T-helper 2 cell treated with Interferon-gamma antibody and Interleukin-4, amounts not matched to agents 5 μg/mL and 100 μg/mL, for 36 hours (primary cell): Measurements from ENCODE around the gene KAT5.
"Not testable (repeated sequence)": the region's sequence is repeated elsewhere in the genome, so short reads cannot be mapped to it uniquely, and the experiment has no call there.

Experiments
- DNase-seq: peaks from one replicate; pipeline ENCODE4 v3.0.0; 2021; ENCODE audit warnings: low spot score
- H3K27ac Mint-ChIP-seq: one replicate; pipeline ENCODE4 v1.8.0; 2021; ENCODE audit warnings: mild to moderate bottlenecking, mixed read lengths
- H3K27me3 Mint-ChIP-seq: one replicate; pipeline ENCODE4 v1.8.0; 2021; ENCODE audit warnings: low read depth, mixed read lengths
- H3K36me3 Mint-ChIP-seq: one replicate; pipeline ENCODE4 v1.8.0; 2021; ENCODE audit warnings: low read depth, mixed read lengths
- H3K4me1 Mint-ChIP-seq: one replicate; pipeline ENCODE4 v1.8.0; 2021; ENCODE audit warnings: low read depth, mixed read lengths
- H3K4me3 Mint-ChIP-seq: one replicate; pipeline ENCODE4 v1.8.0; 2022; ENCODE audit warnings: mild to moderate bottlenecking, moderate library complexity, mixed read lengths
- H3K9me3 Mint-ChIP-seq: one replicate; pipeline ENCODE4 v1.8.0; 2021; ENCODE audit warnings: mixed read lengths

KAT5 gene

GRCh38 chr11:65716774-65717405 lies 4.8 kb downstream of the KAT5 start:
- Mint-ChIP-seq H3K27ac (no peak overlapping the region), H3K36me3 (peaks cover 68% of the 10 kb centered on the region), H3K4me3 (no peak overlapping the region), H3K27me3 (no peaks in the 10 kb centered on the region), H3K4me1 (peaks cover 30% of the 10 kb centered on the region), H3K9me3 (no peaks in the 10 kb centered on the region)
- DNase-seq = no peak

DNA sequence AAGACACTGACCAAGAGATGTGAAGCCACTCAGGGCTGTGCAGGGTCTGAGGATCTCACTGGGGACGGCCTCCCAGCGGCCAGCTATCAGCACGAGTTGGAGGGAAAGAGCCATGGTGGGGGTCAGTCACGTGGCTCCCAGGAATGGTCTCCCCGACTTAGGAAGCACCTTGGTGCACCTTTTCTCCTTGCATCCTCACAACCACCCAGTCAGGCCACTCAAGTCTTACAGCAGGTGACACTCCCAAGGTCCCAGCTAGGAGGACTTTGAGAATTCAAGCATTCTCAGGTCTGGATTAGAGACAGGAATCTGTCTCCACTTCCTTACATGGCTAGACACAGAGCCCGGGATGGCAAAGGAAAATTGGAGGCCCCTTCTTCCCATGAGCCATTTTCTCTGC lies 5.9 kb downstream of the KAT5 start:
- H3K4me3 Mint-ChIP-seq = peak overlapping the region; percentile 24
- H3K27me3 Mint-ChIP-seq = no peaks in the 10 kb centered on the region
- H3K9me3 Mint-ChIP-seq = no peaks in the 10 kb centered on the region
- H3K4me1 Mint-ChIP-seq = peaks cover 28% of the 10 kb centered on the region
- no peak for DNase-seq
- H3K27ac Mint-ChIP-seq = no peak overlapping the region
- peaks cover 64% of the 10 kb centered on the region for H3K36me3 Mint-ChIP-seq

DNA sequence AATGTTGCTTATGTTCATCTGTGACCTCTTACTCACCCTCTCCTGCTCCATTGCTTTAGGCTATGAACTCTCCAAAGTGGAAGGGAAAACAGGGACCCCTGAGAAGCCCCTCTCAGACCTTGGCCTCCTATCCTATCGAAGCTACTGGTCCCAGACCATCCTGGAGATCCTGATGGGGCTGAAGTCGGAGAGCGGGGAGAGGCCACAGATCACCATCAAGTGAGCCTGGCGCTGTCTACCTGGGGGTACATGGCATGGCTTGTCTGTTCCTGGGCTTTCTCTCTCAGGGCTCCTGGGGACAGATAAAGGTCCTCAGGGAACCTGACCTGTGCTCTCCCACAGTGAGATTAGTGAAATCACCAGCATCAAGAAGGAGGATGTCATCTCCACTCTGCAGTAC lies 6.5 kb downstream of the KAT5 start:
- Mint-ChIP-seq H3K36me3 (peaks cover 58% of the 10 kb centered on the region), H3K27me3 (no peaks in the 10 kb centered on the region), H3K4me3 (peak overlapping the region; percentile 97), H3K27ac (no peak overlapping the region), H3K4me1 (peaks cover 28% of the 10 kb centered on the region), H3K9me3 (no peaks in the 10 kb centered on the region)
- no peak for DNase-seq

DNA sequence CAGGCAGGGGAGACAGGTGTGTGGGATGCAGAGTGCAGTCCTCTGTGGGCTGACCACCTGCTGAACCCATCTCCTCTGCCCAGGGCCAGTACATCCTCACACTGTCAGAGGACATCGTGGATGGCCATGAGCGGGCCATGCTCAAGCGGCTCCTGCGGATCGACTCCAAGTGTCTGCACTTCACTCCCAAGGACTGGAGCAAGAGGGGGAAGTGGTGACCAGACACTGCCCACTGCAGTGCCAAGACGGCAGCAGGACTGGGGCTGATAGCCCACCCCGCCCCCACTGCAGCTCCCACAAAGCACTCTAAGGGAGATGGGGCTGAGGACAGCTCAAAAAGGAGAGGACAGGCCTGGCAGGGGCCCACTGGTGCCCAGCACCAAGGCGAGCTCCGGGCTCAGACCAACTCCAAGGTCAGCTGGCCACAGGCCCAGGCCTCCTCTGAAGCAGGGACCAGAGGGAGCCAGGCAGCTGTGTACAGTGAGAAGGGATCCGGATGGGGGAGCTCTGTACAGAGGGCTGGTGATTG lies 7.0 kb downstream of the KAT5 start:
- peak overlapping the region; percentile 97 for H3K4me3 Mint-ChIP-seq
- H3K27me3 Mint-ChIP-seq = no peaks in the 10 kb centered on the region
- peaks cover 54% of the 10 kb centered on the region for H3K36me3 Mint-ChIP-seq
- DNase-seq = no peak
- H3K9me3 Mint-ChIP-seq = no peaks in the 10 kb centered on the region
- peaks cover 28% of the 10 kb centered on the region for H3K4me1 Mint-ChIP-seq
- H3K27ac Mint-ChIP-seq = peak overlapping the region; percentile 45

- H3K27me3 Mint-ChIP-seq = no peaks in the 10 kb centered on the region
- peak overlapping the region; percentile 97 for H3K4me3 Mint-ChIP-seq
- H3K36me3 Mint-ChIP-seq = peaks cover 47% of the 10 kb centered on the region
- peaks cover 24% of the 10 kb centered on the region for H3K4me1 Mint-ChIP-seq
- no peaks in the 10 kb centered on the region for H3K9me3 Mint-ChIP-seq
- no peak for DNase-seq
- peak overlapping the region; percentile 79 for H3K27ac Mint-ChIP-seq
These were observed 7.8 kb downstream of the KAT5 start for GRCh38 chr11:65719871-65720210.

DNA sequence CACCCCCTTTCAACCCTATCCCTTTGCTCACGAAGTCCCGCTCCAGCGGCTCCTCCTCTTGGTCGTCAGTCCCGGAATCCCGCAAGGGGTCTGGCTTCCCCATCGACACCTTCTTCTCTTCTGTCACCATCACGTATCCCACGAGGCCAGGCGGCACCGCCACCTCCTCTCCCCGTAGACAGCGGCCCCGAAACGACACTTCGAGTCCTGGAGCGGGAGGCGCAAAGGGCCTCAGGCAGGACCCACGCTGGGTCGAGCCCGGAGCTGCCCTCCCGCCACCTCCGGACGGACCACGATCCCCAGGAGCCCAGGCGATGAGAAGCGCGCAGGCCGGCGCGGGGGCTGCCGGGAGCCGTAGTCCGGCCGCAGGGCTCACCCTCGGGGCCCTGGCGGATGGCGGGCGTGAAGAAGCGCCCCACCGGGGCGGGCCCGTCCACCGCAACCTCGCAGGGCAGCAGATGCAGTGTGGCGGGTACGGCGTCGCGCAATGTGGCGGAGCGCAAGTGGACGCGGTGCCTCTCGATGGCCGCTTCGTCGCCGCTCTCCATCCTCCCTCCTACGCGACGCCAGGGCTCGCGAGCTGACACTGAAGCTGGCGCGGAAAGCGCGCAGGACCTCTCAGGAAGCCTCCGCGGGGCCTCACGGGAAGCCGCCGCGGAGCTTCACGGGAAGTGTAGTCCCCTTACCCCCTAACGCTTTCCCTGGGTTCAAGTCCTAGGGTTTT lies 8.3 kb downstream of the KAT5 start, which contains the start of gene RNASEH2C:
RNASEH2C (minus strand) TSS at position 588 of the 724 bp plus-strand sequence; CDS start at position 548, 40 bp downstream.
- Mint-ChIP-seq H3K27me3 (no peaks in the 10 kb centered on the region), H3K27ac (peak within 1 kb of the TSS; percentile 79), H3K4me3 (peak within 1 kb of the TSS; percentile 97), H3K36me3 (peaks cover 43% of the 10 kb centered on the region), H3K9me3 (no peaks in the 10 kb centered on the region), H3K4me1 (peaks cover 21% of the 10 kb centered on the region)
- peak; percentile 84 for DNase-seq

DNA sequence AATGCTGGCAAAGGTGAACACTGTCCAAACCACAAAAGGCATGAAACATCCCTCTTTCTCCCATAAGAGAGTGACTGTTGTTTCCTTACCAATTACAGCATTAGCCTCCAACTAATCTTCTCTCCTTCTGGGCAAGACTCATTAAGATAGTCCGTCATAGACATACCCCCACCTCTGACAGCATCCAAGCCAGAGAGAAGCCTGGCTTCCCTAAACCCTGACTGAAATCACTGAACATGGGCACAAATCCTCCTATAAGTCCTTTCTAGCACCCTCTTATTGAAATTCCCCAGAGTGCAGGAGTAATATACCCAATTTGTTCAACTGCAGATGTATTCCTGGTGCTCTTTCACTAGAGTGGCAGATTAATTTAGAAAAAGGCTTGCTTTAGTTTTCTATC lies 10.2 kb downstream of the KAT5 start:
- Mint-ChIP-seq H3K27ac (no peak overlapping the region), H3K36me3 (peaks cover 29% of the 10 kb centered on the region), H3K27me3 (no peaks in the 10 kb centered on the region), H3K9me3 (no peaks in the 10 kb centered on the region), H3K4me1 (peaks cover 19% of the 10 kb centered on the region), H3K4me3 (peak overlapping the region; percentile 26)
- no peak for DNase-seq

DNA sequence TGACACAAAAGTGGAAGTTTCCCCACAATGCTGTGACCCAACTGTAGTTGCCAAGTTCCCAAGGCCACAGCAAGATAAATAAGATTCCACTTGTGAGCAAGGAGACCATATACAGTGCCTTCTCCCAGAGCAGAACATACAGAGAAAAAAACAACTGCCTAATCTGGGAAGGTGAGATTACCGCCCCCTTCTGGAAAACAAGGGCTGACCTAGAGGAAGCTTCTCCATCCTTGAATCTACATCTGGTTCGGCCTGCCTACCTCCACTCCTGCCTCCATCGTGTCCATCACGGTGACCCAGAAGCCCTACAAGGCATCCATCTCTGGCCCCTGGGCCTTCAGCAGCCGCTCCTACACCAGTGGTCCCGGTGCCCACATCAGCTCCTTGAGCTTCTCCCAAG lies 14.6 kb downstream of the KAT5 start:
- H3K27me3 Mint-ChIP-seq = peaks cover 4% of the 10 kb centered on the region
- H3K4me1 Mint-ChIP-seq = peaks cover 5% of the 10 kb centered on the region
- H3K9me3 Mint-ChIP-seq = no peaks in the 10 kb centered on the region
- H3K36me3 Mint-ChIP-seq = no peaks in the 10 kb centered on the region
- no peak overlapping the region for H3K27ac Mint-ChIP-seq
- DNase-seq = no peak
- H3K4me3 Mint-ChIP-seq = no peak overlapping the region

DNA sequence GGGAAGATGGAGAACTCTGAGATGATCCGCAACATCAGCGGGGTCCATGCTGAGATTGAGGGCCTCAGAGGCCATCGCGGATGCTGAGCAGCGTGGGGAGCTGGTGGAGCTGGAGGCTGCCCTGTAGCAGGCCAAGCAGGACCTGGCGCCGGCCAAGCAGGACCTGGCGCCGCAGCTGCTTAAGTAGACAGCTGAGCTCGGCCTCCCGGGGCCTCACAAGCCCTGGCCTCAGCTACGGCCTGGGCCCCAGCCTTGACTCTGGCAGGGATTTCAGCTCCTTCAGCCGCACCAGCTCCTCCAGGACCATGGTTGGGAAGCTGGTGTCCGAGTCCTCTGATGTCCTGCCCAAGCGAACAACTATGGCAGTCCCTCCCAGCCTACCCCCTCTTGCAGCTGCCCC lies 15.8 kb downstream of the KAT5 start:
- Mint-ChIP-seq H3K9me3 (peaks cover 3% of the 10 kb centered on the region), H3K4me3 (no peak overlapping the region), H3K27me3 (peaks cover 11% of the 10 kb centered on the region), H3K27ac (no peak overlapping the region), H3K4me1 (no peaks in the 10 kb centered on the region), H3K36me3 (no peaks in the 10 kb centered on the region)
- DNase-seq = no peak

GRCh38 chr11:65730461-65730860 lies 18.4 kb downstream of the KAT5 start:
- Mint-ChIP-seq H3K4me3 (no peak overlapping the region), H3K36me3 (no peaks in the 10 kb centered on the region), H3K27me3 (peaks cover 13% of the 10 kb centered on the region), H3K27ac (no peak overlapping the region), H3K4me1 (no peaks in the 10 kb centered on the region), H3K9me3 (peaks cover 3% of the 10 kb centered on the region)
- no peak for DNase-seq

GRCh38 chr11:65735111-65735510 lies 23.1 kb downstream of the KAT5 start:
- peaks cover 25% of the 10 kb centered on the region for H3K27me3 Mint-ChIP-seq
- H3K4me1 Mint-ChIP-seq, H3K36me3 Mint-ChIP-seq, H3K27ac Mint-ChIP-seq, H3K4me3 Mint-ChIP-seq, DNase-seq: not testable (repeated sequence)
- peaks cover 18% of the 10 kb centered on the region for H3K9me3 Mint-ChIP-seq

- Mint-ChIP-seq H3K4me1 (no peaks in the 10 kb centered on the region), H3K9me3 (peaks cover 17% of the 10 kb centered on the region), H3K36me3 (no peaks in the 10 kb centered on the region), H3K4me3 (no peak overlapping the region), H3K27ac (no peak overlapping the region), H3K27me3 (peaks cover 20% of the 10 kb centered on the region)
- DNase-seq = no peak
These were observed 24.8 kb downstream of the KAT5 start for GRCh38 chr11:65736810-65737209.

DNA sequence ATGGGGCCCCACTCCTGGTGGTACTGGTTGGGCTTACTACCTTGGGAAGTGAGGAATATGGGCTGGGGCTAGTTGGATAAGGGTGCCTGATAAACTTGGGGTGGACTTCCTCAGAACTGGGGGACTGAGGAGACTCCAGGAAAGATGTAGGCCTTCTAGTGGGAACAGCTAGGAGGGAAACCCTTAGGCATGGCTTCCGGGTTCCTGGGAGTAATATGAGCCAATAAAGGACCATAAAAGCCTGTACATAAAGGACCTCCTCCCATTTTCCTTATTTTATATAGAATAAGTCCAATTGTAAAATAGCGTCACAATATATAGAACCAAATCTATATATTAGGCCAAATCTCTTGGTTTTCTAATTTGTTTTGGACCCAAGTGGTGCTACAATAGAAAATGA lies 27.0 kb downstream of the KAT5 start:
- no peaks in the 10 kb centered on the region for H3K36me3 Mint-ChIP-seq
- no peaks in the 10 kb centered on the region for H3K4me1 Mint-ChIP-seq
- peaks cover 12% of the 10 kb centered on the region for H3K27me3 Mint-ChIP-seq
- peaks cover 15% of the 10 kb centered on the region for H3K9me3 Mint-ChIP-seq
- no peak overlapping the region for H3K4me3 Mint-ChIP-seq
- H3K27ac Mint-ChIP-seq = no peak overlapping the region
- no peak for DNase-seq

GRCh38 chr11:65741185-65741584 lies 29.1 kb downstream of the KAT5 start:
- H3K9me3 Mint-ChIP-seq = peaks cover 10% of the 10 kb centered on the region
- no peak overlapping the region for H3K27ac Mint-ChIP-seq
- no peak for DNase-seq
- no peak overlapping the region for H3K4me3 Mint-ChIP-seq
- peaks cover 17% of the 10 kb centered on the region for H3K27me3 Mint-ChIP-seq
- no peaks in the 10 kb centered on the region for H3K4me1 Mint-ChIP-seq
- H3K36me3 Mint-ChIP-seq = no peaks in the 10 kb centered on the region
